ENCODE results near the gene KIT.

DNA sequence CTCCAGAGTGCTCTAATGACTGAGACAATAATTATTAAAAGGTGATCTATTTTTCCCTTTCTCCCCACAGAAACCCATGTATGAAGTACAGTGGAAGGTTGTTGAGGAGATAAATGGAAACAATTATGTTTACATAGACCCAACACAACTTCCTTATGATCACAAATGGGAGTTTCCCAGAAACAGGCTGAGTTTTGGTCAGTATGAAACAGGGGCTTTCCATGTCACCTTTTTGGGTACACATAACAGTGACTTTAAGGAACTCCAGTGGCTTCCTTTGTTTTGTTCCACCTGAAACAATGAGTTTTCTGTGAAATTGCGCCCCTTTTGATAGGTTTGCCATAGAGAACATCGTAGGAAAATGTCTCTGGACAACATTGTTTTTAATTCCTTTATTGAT, 69.6 kb downstream of the KIT start:
- TF ChIP-seq, protein P1, sequence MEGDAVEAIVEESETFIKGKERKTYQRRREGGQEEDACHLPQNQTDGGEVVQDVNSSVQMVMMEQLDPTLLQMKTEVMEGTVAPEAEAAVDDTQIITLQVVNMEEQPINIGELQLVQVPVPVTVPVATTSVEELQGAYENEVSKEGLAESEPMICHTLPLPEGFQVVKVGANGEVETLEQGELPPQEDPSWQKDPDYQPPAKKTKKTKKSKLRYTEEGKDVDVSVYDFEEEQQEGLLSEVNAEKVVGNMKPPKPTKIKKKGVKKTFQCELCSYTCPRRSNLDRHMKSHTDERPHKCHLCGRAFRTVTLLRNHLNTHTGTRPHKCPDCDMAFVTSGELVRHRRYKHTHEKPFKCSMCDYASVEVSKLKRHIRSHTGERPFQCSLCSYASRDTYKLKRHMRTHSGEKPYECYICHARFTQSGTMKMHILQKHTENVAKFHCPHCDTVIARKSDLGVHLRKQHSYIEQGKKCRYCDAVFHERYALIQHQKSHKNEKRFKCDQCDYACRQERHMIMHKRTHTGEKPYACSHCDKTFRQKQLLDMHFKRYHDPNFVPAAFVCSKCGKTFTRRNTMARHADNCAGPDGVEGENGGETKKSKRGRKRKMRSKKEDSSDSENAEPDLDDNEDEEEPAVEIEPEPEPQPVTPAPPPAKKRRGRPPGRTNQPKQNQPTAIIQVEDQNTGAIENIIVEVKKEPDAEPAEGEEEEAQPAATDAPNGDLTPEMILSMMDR (IDR thresholded peaks at IDR 0.05; ENCODE audit: poor library complexity), result no peak
- TF ChIP-seq EZH2phosphoT487 (IDR thresholded peaks at IDR 0.05; ENCODE audit: low read depth, severe bottlenecking, unreplicated experiment) (no peak), EZH2 (IDR thresholded peaks at IDR 0.05; ENCODE audit: borderline replicate concordance) (no peak)
